ENCODE measurements around the gene KIF26B.

GRCh38 chr1:245263529-245264095, 108.8 kb downstream of the KIF26B start:
- no peak for TF ChIP-seq EZH2 (IDR thresholded peaks at IDR 0.05; ENCODE audit: low read length)
- no peak for TF ChIP-seq CTCF (optimal IDR thresholded peaks at IDR 0.05 in 1 of 3, IDR thresholded peaks at IDR 0.05 in 1 of 3, conservative IDR thresholded peaks at IDR 0.05 in 1 of 3; ENCODE audit: extremely low read depth in 1 of 3, insufficient read depth in 2 of 3, low read length in 3 of 3)
